HepG2 (cell line): ENCODE data around the gene NCS1. TPM values are rescaled to one million over a fixed set of nuclear protein-coding genes. Genes with fewer than 3 reads are reported as not detected.
A peak's percentile ranks its signal among the peaks of the same experiment; 100 is the strongest.

Experiments used
- ATAC-seq: fragments of 200-7000 bp; cut with Tn5 transposase; 3 replicates; pipeline ENCODE4 v1.9.1; 2020; ENCODE audit warnings: mild to moderate bottlenecking, moderate library complexity
- BruUV-seq: library from RNA; stranded (reverse); fragments of 400-500 nt; replicated peaks from 2 replicates; lab custom pipeline; 2021; lab: Mats Ljungman, UMichigan
- CTCF ChIA-PET: fragments of 300-600 bp; formaldehyde crosslinking; extraction: SDS; loops from one replicate; lab custom pipeline; 2021; ENCODE audit warnings: low total read pairs, inconsistent platforms, low intra/inter-chr PET ratio; lab: Yijun Ruan, JAX
- POLR2A ChIA-PET: fragments of 350-600 bp; sonication (Branson Sonifier 250); formaldehyde crosslinking; loops from one replicate; lab custom pipeline; 2020; ENCODE audit warnings: antibody characterized with exemption, inconsistent platforms; lab: Yijun Ruan, JAX
- DNase-seq: peaks from one replicate; pipeline ENCODE4 v3.0.0-alpha.2; 2015; ENCODE audit warnings: low spot score
- FAIRE-seq: peaks from 3 replicates; lab custom pipeline; 2011; peaks lifted over from hg19 to GRCh38; lab: Jason Lieb, UNC
- H2AFZ ChIP-seq: one replicate; pipeline ENCODE4 v1.6.1; 2011; ENCODE audit warnings: low read length, inconsistent platforms
- H3K27ac ChIP-seq: fragments of 300-600 bp; 3 replicates; pipeline ENCODE4 v1.8.0; 2011; ENCODE audit warnings: mixed run types, mild to moderate bottlenecking, mixed read lengths, low read length, inconsistent platforms; ENCODE audit not compliant: insufficient read depth; ENCODE audit errors: extremely low read length
- H3K27me3 ChIP-seq, 2 experiments: fragments of 200-600 bp in 1 of 2; 2 replicates in 1 of 2; 3 replicates in 1 of 2; pipeline versions ENCODE4 v1.6.0 to v1.8.0; 2011; ENCODE audit warnings: low read length in 2 of 2, mild to moderate bottlenecking in 2 of 2, moderate library complexity in 2 of 2, inconsistent platforms in 1 of 2; ENCODE audit not compliant: insufficient read depth in 2 of 2, control insufficient read depth in 1 of 2
- H3K36me3 ChIP-seq, 2 experiments: fragments of 200-600 bp in 1 of 2; replicated peaks in 1 of 2; 2 replicates in 1 of 2; 3 replicates in 1 of 2; pipeline versions ENCODE4 v1.5.1 to v1.8.0; 2011; ENCODE audit warnings: low read length in 2 of 2, inconsistent platforms in 1 of 2; ENCODE audit not compliant: insufficient read depth in 2 of 2, control insufficient read depth in 1 of 2
- H3K4me1 ChIP-seq: 2 replicates; pipeline ENCODE4 v1.5.1; 2012; ENCODE audit warnings: low read length, inconsistent platforms; ENCODE audit not compliant: insufficient read depth
- H3K4me2 ChIP-seq: 2 replicates; pipeline ENCODE4 v1.6.0; 2011; ENCODE audit warnings: low read depth, low read length, inconsistent platforms
- H3K4me3 ChIP-seq, 3 experiments: fragments of 200-600 bp in 1 of 3; sonication (generic), shearing (Covaris generic) in 1 of 3; replicated peaks in 1 of 3; 2 replicates each; pipeline ENCODE4 v1.5.1; 2011 to 2016; ENCODE audit warnings: low read length in 3 of 3, inconsistent platforms in 2 of 3, low read depth in 2 of 3, mild to moderate bottlenecking in 2 of 3, control low read depth in 1 of 3, mixed read lengths in 1 of 3; ENCODE audit not compliant: insufficient read depth in 1 of 3
- H3K79me2 ChIP-seq: one replicate; pipeline ENCODE4 v1.6.1; 2011; ENCODE audit warnings: low read length, inconsistent platforms; ENCODE audit not compliant: insufficient read depth
- H3K9ac ChIP-seq: 2 replicates; pipeline ENCODE4 v1.6.0; 2011; ENCODE audit warnings: mild to moderate bottlenecking, low read depth, low read length, inconsistent platforms; ENCODE audit not compliant: insufficient read depth
- H3K9me3 ChIP-seq: 2 replicates; pipeline ENCODE4 v1.5.1; 2012; ENCODE audit warnings: mild to moderate bottlenecking, low read length
- H4K20me1 ChIP-seq: 2 replicates; pipeline ENCODE4 v1.6.0; 2011; ENCODE audit warnings: inconsistent platforms, mild to moderate bottlenecking, low read length, moderate library complexity; ENCODE audit not compliant: insufficient read depth
- HCFC1 ChIP-seq: fragments of 150-350 bp; IDR thresholded peaks from 2 replicates; pipeline ENCODE4 v1.6.1; 2014; ENCODE audit warnings: low read depth, low read length
- HNF1A ChIP-seq, 2 experiments: sonication (generic) in 1 of 2; formaldehyde crosslinking in 1 of 2; IDR thresholded peaks; 2 replicates each; pipeline versions ENCODE4 v1.4.0 to v1.6.1; 2016 to 2020; ENCODE audit warnings: borderline replicate concordance in 1 of 2, low read depth in 1 of 2, mild to moderate bottlenecking in 1 of 2, missing genetic modification reagents in 1 of 2
- TFAP4 ChIP-seq: sonication (generic); IDR thresholded peaks from 2 replicates; pipeline ENCODE4 v1.6.1; 2016; ENCODE audit warnings: low read depth, borderline replicate concordance
- ZFP91 ChIP-seq: sonication (generic); formaldehyde crosslinking; IDR thresholded peaks from 2 replicates; pipeline ENCODE4 v1.9.0; 2022; ENCODE audit warnings: missing genetic modification reagents, mild to moderate bottlenecking, borderline replicate concordance
- ZNF10 ChIP-seq: sonication (generic); formaldehyde crosslinking; IDR thresholded peaks from 2 replicates; pipeline ENCODE4 v1.4.0; 2020; ENCODE audit warnings: mild to moderate bottlenecking, low read depth, missing genetic modification reagents, borderline replicate concordance
- ZNF629 ChIP-seq: sonication (generic); formaldehyde crosslinking; conservative IDR thresholded peaks from 2 replicates; pipeline ENCODE4 v1.5.0; 2020; ENCODE audit warnings: missing genetic modification reagents
- WGBS: methylation state at CpG from one replicate; pipeline ENCODE4 v1.1.6; 2017; ENCODE audit warnings: low lambda C conversion rate; 5-methylcytosine and 5-hydroxymethylcytosine counted together
- in situ Hi-C: cut with HindIII; loops from 2 replicates; pipeline ENCODE4 v1.10.0; 2017; ENCODE audit warnings: low pct_unique_long_range_greater_than_20kb; ENCODE audit not compliant: extremely low pct_ligation_motif_present
- intact Hi-C: fragments of 100-400 bp; cut with micrococcal nuclease; formaldehyde crosslinking; loops from one replicate; pipeline ENCODE4 v1.10.0; 2022; ENCODE audit not compliant: unreplicated experiment
- polyA plus RNA-seq, 8 experiments: library from polyadenylated mRNA; depleted of rRNA in 3 of 8; stranded (reverse) in 7 of 8; unstranded in 1 of 8; fragments of >200 nt; fragmentation: Illumina TruSeq in 4 of 8; extraction: Trizol in 4 of 8; gene quantifications; 2 replicates each; pipeline versions ENCODE4 v1.2.1 to v1.2.3, GENCODE V29; 2011 to 2016; ENCODE audit warnings: low read depth in 4 of 8, missing spikeins in 1 of 8, mixed read lengths in 1 of 8; ENCODE audit not compliant: insufficient read depth in 1 of 8
- total RNA-seq, 5 experiments: library from RNA; depleted of rRNA; stranded (reverse); fragments of >200 nt; fragmentation: Illumina TruSeq; extraction: Trizol; gene quantifications; 2 replicates each; pipeline ENCODE4 v1.2.3, GENCODE V29; 2016; ENCODE audit warnings: low read depth in 1 of 5

The NCS1 gene
- total and polyA plus RNA-seq, 2 of the 13 experiments (the other 11 are each of a cell fraction or from before 2014, with no cell fraction given): 4.7 to 6.1 TPM

- H3K4me1 ChIP-seq: no peaks in the 10 kb centered on the region
- no peak overlapping the region for H3K4me3 ChIP-seq
- no peaks in the 10 kb centered on the region for H4K20me1 ChIP-seq
- H3K27me3 ChIP-seq: no peaks in the 10 kb centered on the region
- ChIA-PET POLR2A (no interaction called here), CTCF (no interaction called here)
- H3K9ac ChIP-seq: no peak overlapping the region
- FAIRE-seq (no peak), ATAC-seq (no peak), DNase-seq (no peak)
- no TSS peak for BruUV-seq
- no peaks in the 10 kb centered on the region for H3K9me3 ChIP-seq
- no peak overlapping the region for H2AFZ ChIP-seq
- no peak for TF ChIP-seq ZNF10 (CRISPR knock-in tag)
- TF ChIP-seq HNF1A (IDR thresholded peaks at IDR 0.05; ENCODE audit: low read depth): no peak
- TF ChIP-seq HNF1A (CRISPR knock-in tag; IDR thresholded peaks at IDR 0.05; ENCODE audit: borderline replicate concordance): no peak
- TF ChIP-seq TFAP4: no peak
- peak; percentile 49 for TF ChIP-seq ZNF629 (CRISPR knock-in tag)
- TF ChIP-seq ZFP91 (CRISPR knock-in tag): no peak
- TF ChIP-seq HCFC1: no peak
- no peaks in the 10 kb centered on the region for H3K79me2 ChIP-seq
- WGBS: 89% methylated on average over 25 of the region's 26 CpGs
- no peak overlapping the region for H3K27ac ChIP-seq
- in situ Hi-C loops (no loop called here), intact Hi-C loops (no loop called here)
- H3K36me3 ChIP-seq: no peaks in the 10 kb centered on the region
- H3K4me2 ChIP-seq: no peak overlapping the region
Observed at GRCh38 chr9:130208600-130209347, 36.6 kb downstream of the NCS1 start.
